Measurements from ENCODE around the gene CDH13.

DNA sequence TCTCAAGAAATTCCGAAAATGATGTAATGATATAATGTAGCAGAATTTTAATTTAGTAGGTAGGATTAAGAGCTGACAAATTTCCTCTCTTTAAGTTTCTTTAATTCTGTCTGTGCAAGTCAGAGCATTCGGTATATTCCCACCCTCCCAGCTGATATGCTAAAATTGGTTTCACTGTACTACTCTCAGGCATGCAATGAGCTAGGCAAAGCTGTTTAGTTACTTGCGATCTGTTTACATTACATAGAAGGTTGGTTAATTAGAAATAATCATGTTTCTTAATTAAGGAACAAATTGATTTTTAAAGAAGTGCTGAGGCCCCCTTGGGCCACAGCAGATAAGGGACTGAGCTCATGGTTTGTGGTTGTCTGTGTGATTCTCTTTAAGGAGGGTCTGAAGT is 748.2 kb downstream of the CDH13 start:
- TF ChIP-seq POLR2AphosphoS5 (IDR thresholded peaks at IDR 0.05; ENCODE audit: borderline replicate concordance, low read depth, low read length), result no peak
- TF ChIP-seq EZH2 (IDR thresholded peaks at IDR 0.05), result no peak

Measured in SK-N-MC (cell line).